ENCODE data around the gene FBXL20. TPM values are rescaled to one million over a fixed set of nuclear protein-coding genes. Genes with fewer than 3 reads are reported as not detected.
"Not testable (repeated sequence)": the region's sequence is repeated elsewhere in the genome, so short reads cannot be mapped to it uniquely, and the experiment has no call there.

Gene FBXL20
- total RNA-seq, 2 donors from 2014 or later: 30.8 to 45.2 TPM

- H3K27ac ChIP-seq: no peak overlapping the region
- ATAC-seq (ENCODE audit: insufficient number of reproducible peaks, low FRiP score, low read depth) (no peak), DNase-seq (ENCODE audit: low spot score) (no peak)
- TF ChIP-seq, protein P1, sequence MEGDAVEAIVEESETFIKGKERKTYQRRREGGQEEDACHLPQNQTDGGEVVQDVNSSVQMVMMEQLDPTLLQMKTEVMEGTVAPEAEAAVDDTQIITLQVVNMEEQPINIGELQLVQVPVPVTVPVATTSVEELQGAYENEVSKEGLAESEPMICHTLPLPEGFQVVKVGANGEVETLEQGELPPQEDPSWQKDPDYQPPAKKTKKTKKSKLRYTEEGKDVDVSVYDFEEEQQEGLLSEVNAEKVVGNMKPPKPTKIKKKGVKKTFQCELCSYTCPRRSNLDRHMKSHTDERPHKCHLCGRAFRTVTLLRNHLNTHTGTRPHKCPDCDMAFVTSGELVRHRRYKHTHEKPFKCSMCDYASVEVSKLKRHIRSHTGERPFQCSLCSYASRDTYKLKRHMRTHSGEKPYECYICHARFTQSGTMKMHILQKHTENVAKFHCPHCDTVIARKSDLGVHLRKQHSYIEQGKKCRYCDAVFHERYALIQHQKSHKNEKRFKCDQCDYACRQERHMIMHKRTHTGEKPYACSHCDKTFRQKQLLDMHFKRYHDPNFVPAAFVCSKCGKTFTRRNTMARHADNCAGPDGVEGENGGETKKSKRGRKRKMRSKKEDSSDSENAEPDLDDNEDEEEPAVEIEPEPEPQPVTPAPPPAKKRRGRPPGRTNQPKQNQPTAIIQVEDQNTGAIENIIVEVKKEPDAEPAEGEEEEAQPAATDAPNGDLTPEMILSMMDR (IDR thresholded peaks at IDR 0.05): no peak
- no peaks in the 10 kb centered on the region for H3K27me3 ChIP-seq (replicated peaks; ENCODE audit: insufficient read depth)
- no peaks in the 10 kb centered on the region for H3K4me1 ChIP-seq (ENCODE audit: control insufficient read depth in 1 of 2, low read depth in 2 of 2)
- H3K4me3 ChIP-seq: no peak overlapping the region
- H3K9me3 ChIP-seq: no peaks in the 10 kb centered on the region
- H3K36me3 ChIP-seq: peaks cover 8% of the 10 kb centered on the region
Measured at GRCh38 chr17:39341541-39341940, 59.9 kb downstream of the FBXL20 start.

DNA sequence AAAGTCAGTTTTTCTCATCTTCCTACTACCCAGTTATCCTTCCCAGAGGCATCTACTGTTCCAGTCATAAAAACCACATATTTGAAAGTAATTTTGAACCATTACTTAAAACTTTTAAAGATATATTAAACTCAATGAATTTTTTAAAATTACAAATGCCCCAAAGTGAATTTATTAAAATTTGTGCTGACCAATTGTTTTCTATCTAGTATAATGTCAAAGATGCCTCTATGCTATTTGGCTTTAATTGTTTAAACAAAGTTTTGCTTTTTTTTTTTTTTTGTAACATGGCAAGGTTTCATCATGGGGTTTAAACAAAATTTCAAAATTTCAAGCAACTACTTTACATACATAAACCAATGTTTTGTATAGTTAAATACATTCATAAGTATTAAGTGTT, 60.7 kb downstream of the FBXL20 start:
- Histone ChIP-seq H3K4me1 (ENCODE audit: control insufficient read depth in 1 of 2, low read depth in 2 of 2) (peaks cover 0 to 3% of the 10 kb centered on the region in 2 donors), H3K27ac (no peak overlapping the region), H3K9me3 (no peaks in the 10 kb centered on the region), H3K4me3 (no peak overlapping the region), H3K27me3 (replicated peaks; ENCODE audit: insufficient read depth) (no peaks in the 10 kb centered on the region), H3K36me3 (peaks cover 6% of the 10 kb centered on the region)
- ATAC-seq (ENCODE audit: insufficient number of reproducible peaks, low FRiP score, low read depth) (no peak), DNase-seq (ENCODE audit: low spot score) (no peak)
- TF ChIP-seq, protein P1 (IDR thresholded peaks at IDR 0.05): no peak

DNA sequence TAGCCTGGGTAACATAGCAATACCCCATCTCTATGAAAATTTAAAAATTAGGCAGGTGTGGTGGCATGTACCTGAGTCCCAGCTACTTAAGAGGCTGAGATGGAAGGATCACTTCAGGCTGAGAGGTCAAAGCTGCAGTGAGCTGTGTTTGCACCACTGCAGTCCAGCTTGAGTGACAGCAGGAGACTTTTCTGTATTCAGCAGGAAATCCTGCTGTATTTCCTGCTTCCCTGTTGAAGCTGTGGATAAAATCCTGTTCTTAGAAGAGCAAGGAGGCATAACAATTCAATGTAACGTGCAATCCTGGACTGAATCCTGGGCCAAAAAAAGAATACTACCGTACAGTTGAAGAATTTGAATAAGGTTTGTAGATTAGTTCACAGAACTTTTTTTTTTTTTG, 62.2 kb downstream of the FBXL20 start:
- H3K36me3 ChIP-seq: peaks cover 4% of the 10 kb centered on the region
- TF ChIP-seq, protein P1 (IDR thresholded peaks at IDR 0.05): no peak
- peaks cover 0 to 3% of the 10 kb centered on the region in 2 donors for H3K4me1 ChIP-seq (ENCODE audit: control insufficient read depth in 1 of 2, low read depth in 2 of 2)
- no peaks in the 10 kb centered on the region for H3K27me3 ChIP-seq (replicated peaks; ENCODE audit: insufficient read depth)
- H3K9me3 ChIP-seq: no peaks in the 10 kb centered on the region
- ATAC-seq (ENCODE audit: insufficient number of reproducible peaks, low FRiP score, low read depth) (no peak), DNase-seq (ENCODE audit: low spot score) (no peak)
- H3K27ac ChIP-seq: no peak overlapping the region
- H3K4me3 ChIP-seq: no peak overlapping the region

DNA sequence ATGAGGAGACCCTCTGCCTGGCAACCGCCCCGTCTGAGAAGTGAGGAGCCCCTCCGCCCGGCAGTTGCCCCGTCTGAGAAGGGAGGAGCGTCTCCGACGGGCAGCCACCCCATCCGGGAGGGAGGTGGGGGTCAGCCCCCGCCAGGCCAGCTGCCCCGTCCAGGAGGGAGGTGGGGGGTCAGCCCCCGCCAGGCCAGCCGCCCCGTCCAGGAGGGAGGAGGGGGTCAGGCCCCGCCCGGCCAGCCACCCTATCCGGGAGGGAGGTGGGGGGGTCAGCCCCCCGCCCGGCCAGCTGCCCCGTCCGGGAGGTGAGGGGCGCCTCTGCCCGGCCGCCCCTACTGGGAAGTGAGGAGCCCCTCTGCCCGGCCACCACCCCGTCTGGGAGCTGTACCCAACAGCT, 63.8 kb downstream of the FBXL20 start:
- H3K27me3 ChIP-seq (replicated peaks; ENCODE audit: insufficient read depth); H3K4me1 ChIP-seq (ENCODE audit: control insufficient read depth in 1 of 2, low read depth in 2 of 2); H3K9me3 ChIP-seq; H3K36me3 ChIP-seq; H3K27ac ChIP-seq; H3K4me3 ChIP-seq; ATAC-seq (ENCODE audit: insufficient number of reproducible peaks, low FRiP score, low read depth); DNase-seq (ENCODE audit: low spot score): not testable (repeated sequence)

- Histone ChIP-seq H3K4me1 (ENCODE audit: control insufficient read depth in 1 of 2, low read depth in 2 of 2) (peaks cover 0 to 3% of the 10 kb centered on the region in 2 donors), H3K4me3 (no peak overlapping the region), H3K27me3 (replicated peaks; ENCODE audit: insufficient read depth) (no peaks in the 10 kb centered on the region), H3K27ac (no peak overlapping the region), H3K36me3 (no peaks in the 10 kb centered on the region), H3K9me3 (no peaks in the 10 kb centered on the region)
- DNase-seq (ENCODE audit: low spot score) (no peak), ATAC-seq (ENCODE audit: insufficient number of reproducible peaks, low FRiP score, low read depth) (no peak)
- TF ChIP-seq, protein P1 (IDR thresholded peaks at IDR 0.05): no peak
Measured at GRCh38 chr17:39335704-39336223, 65.7 kb downstream of the FBXL20 start.

GRCh38 chr17:39334008-39334744, 67.2 kb downstream of the FBXL20 start:
- not testable (repeated sequence) for H3K36me3 ChIP-seq; DNase-seq (ENCODE audit: low spot score); ATAC-seq (ENCODE audit: insufficient number of reproducible peaks, low FRiP score, low read depth); H3K9me3 ChIP-seq; H3K27me3 ChIP-seq (replicated peaks; ENCODE audit: insufficient read depth); H3K27ac ChIP-seq; H3K4me3 ChIP-seq; H3K4me1 ChIP-seq (ENCODE audit: control insufficient read depth in 1 of 2, low read depth in 2 of 2)
